Mesodermal cell (in vitro differentiated cells): ENCODE results near the gene CCDC110.

ENCODE experiments used
- H3K27ac ChIP-seq: 2 replicates; pipeline ENCODE4 v1.7.0; 2013; ENCODE audit warnings: mild to moderate bottlenecking, low read depth, low read length, moderate library complexity; ENCODE audit not compliant: severe bottlenecking
- H3K36me3 ChIP-seq: 2 replicates; pipeline ENCODE4 v1.7.1; 2013; ENCODE audit warnings: mild to moderate bottlenecking, low read length, moderate library complexity; ENCODE audit not compliant: control insufficient read depth, insufficient read depth
- H3K4me1 ChIP-seq: one replicate; pipeline ENCODE4 v1.7.1; 2013; ENCODE audit warnings: mild to moderate bottlenecking, low read length; ENCODE audit not compliant: insufficient read depth, control insufficient read depth, poor library complexity, severe bottlenecking
- H3K4me3 ChIP-seq: 2 replicates; pipeline ENCODE4 v1.7.0; 2013; ENCODE audit warnings: low read length, control low read depth, mild to moderate bottlenecking; ENCODE audit not compliant: insufficient read depth, poor library complexity, severe bottlenecking; ENCODE audit errors: extremely low read depth
- H3K9me3 ChIP-seq: 2 replicates; pipeline ENCODE4 v1.7.1; 2013; ENCODE audit warnings: mild to moderate bottlenecking, low read length, moderate library complexity; ENCODE audit not compliant: control insufficient read depth
- WGBS, 2 experiments: methylation state at CpG; one replicate each; pipeline ENCODE4 v1.1.5; 2013; ENCODE audit warnings: missing lambda C conversion rate in 2 of 2; ENCODE audit not compliant: insufficient coverage in 2 of 2; 5-methylcytosine and 5-hydroxymethylcytosine counted together

CCDC110 gene

DNA sequence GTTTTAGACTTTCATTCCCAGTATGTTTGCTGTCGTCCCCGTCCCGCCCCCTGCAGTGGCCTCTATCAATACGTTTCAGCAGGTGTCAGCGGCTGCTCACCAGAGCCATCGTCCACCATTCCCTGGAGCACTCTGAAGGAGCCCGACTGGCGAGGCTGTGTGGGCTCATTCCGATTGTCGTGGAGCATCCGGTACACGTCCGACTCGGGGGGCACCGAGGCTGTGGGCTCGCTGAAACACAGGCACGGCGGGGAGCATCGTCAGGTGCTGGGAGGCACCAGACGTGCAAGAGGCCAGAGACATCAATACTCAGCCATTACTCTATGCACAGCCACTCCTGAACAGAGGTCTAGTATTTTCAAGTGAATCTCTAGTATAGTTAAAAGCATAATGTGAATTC is 34.9 kb upstream of the CCDC110 start:
- Histone ChIP-seq H3K4me3 (no peak overlapping the region), H3K4me1 (no peaks in the 10 kb centered on the region), H3K27ac (no peak overlapping the region), H3K36me3 (peaks cover 29% of the 10 kb centered on the region), H3K9me3 (no peaks in the 10 kb centered on the region)
- 92% methylated on average over 13 to 18 of the region's 20 CpGs for WGBS, 2 experiments

DNA sequence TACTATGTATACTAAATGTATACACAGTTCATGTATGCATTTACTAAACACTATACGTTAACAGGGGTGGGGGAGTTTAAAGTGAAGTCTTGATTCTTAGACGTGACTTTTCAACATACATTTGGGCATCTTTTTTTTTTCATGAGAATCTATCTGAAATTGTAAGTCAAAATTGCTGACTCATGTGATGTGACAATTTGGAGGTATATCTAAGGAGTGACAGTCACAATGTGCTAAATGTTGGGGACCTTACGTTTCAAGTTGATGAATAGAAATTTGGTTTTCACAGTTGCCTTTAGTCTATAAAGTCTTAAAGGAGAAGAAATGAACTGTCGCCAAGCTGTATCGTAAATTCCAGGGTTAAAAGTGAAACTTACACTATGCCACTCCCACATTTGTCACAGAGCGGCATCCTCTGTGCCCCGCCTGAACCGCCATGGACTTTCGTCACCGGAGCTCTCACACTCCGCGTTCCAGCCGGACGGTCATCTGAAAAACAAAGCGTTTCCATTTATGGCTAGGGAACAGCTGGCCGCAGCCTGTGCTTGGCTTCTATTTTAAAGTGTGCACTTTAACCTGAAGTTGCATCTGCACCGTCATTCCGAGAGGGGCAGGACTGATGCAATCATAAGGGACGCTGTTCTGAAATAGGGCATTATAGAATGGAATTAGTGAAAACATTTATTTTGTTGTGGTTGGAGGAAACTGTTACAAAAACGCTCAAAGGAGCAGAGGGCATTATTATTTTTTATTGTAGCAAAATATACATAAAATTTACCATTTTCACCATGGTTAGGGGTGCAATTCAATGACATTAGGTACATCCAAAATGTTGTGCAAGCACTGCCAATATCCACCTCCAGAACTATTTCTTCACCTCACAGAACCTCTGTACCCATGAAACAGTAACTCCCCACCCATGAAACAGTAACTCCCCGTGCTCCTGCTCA is 32.8 kb upstream of the CCDC110 start:
- Histone ChIP-seq H3K27ac (no peak overlapping the region), H3K36me3 (peaks cover 34% of the 10 kb centered on the region), H3K9me3 (peaks cover 7% of the 10 kb centered on the region), H3K4me3 (no peak overlapping the region), H3K4me1 (no peaks in the 10 kb centered on the region)
- 93 to 96% methylated on average over 17 of the region's 21 CpGs for WGBS, 2 experiments

DNA sequence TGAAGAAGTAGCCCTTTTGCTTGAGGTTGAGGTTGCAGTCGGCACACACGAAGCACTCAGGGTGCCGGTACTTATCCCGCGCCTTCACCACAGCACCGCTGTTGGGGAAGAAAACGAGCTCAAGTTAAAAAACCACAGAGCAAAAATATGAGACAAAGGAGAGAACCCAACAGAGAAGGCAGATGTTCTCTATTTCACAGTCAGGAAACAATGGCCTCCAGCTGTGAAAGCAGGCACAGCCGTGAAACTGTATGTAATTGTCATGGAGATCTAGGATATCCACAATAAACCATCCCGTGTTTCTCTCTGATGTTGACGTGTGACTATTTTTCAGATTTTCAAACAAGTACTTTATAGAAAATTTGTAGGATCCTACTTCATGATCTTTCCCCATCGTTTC is 30.9 kb upstream of the CCDC110 start:
- Histone ChIP-seq H3K4me1 (no peaks in the 10 kb centered on the region), H3K4me3 (no peak overlapping the region), H3K36me3 (peaks cover 34% of the 10 kb centered on the region), H3K9me3 (peaks cover 7% of the 10 kb centered on the region), H3K27ac (no peak overlapping the region)
- WGBS, 2 experiments = 76 to 100% methylated on average over 1 to 11 of the region's 11 CpGs

DNA sequence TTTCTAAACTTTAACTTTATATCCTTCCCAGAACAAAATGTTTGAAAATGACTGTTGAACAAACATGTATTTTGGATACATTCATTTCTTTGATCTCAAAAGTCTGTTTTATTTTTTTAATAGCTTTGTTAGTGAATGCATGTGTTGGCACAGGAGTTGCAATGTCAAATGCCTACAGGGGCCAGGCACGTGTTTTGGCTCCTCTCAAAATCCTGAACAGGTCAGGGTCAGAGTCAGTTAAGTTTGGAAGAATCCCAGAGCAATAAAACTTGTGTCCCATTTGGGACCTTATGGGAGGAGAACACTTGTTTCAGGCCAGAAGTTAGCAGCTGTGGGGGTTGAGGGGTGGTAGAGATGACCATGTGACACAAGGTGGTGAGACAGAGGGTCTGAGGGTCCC is 29.0 kb upstream of the CCDC110 start:
- Histone ChIP-seq H3K27ac (no peak overlapping the region), H3K4me3 (no peak overlapping the region), H3K4me1 (no peaks in the 10 kb centered on the region), H3K36me3 (peaks cover 24% of the 10 kb centered on the region), H3K9me3 (peaks cover 7% of the 10 kb centered on the region)
- WGBS, 2 experiments = 100% methylated on average over 1 of the region's 1 CpG

DNA sequence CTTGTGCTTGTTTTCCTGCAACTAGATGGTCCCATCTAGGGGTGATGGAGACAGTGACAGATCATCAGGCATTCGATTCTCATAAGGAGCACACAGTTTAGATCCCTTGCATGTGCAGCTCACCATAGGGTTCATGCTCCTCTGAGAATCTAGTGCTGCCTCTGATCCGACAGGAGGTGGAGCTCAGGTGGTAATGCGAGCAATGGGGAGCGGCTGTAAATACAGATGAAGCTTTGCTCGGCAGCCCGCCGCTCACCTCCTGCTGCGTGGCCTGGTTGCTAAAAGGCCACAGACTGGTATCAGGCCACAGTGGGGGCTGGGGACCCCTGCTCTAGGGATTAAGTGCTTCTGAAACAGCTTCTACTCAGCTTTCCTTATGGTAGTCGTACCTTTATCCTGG is 28.5 kb upstream of the CCDC110 start:
- 85 to 95% methylated on average over 8 to 9 of the region's 9 CpGs for WGBS, 2 experiments
- H3K4me3 ChIP-seq = no peak overlapping the region
- H3K9me3 ChIP-seq = peaks cover 7% of the 10 kb centered on the region
- no peak overlapping the region for H3K27ac ChIP-seq
- H3K36me3 ChIP-seq = peaks cover 24% of the 10 kb centered on the region
- no peaks in the 10 kb centered on the region for H3K4me1 ChIP-seq

DNA sequence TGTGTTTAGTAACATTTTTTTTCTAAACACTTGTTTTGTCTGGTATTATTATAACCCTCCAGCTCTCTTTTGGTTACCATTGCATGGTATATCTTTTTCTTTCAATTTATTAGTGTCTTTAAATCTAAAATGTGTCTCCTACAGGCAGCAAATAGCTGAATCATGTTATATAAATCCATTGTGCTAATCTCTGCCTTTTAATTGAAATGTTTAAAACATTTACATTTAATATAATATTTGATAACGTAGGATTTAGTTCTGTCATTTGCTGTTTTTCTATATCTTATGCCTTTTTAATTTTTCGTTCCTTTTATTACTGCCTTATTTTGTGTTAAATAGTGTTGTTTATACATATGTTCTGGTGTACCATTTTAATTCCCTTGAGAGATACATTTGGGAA is 17.1 kb upstream of the CCDC110 start:
- Histone ChIP-seq H3K4me1 (no peaks in the 10 kb centered on the region), H3K4me3 (no peak overlapping the region), H3K9me3 (no peaks in the 10 kb centered on the region), H3K27ac (no peak overlapping the region), H3K36me3 (no peaks in the 10 kb centered on the region)
- WGBS, 2 experiments = no CpG with 5 or more reads among the region's 2 CpGs

DNA sequence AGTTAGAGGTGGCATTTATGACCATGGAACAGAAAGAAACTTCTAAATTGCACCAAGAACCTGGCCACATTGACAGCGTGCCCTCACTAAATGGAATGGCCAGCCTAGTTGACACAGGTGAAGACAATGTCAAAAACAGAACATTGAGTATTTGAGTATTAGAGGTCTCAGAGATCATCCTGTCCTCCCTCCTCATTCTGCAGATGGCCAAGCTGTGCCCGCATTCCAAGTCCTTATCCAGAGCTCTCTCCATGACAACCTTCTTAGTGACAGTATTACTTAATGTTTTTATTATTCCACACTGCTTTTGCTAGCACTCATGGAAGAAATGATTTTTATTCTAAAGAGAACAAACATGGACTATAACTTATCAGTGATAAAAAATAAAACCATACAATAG is 9.9 kb upstream of the CCDC110 start:
- H3K4me1 ChIP-seq = no peaks in the 10 kb centered on the region
- H3K4me3 ChIP-seq = no peak overlapping the region
- 83% methylated on average over 1 of the region's 2 CpGs; no CpG with 5 or more reads in 1 of the 2 experiments for WGBS, 2 experiments
- no peaks in the 10 kb centered on the region for H3K9me3 ChIP-seq
- H3K36me3 ChIP-seq = no peaks in the 10 kb centered on the region
- H3K27ac ChIP-seq = no peak overlapping the region

DNA sequence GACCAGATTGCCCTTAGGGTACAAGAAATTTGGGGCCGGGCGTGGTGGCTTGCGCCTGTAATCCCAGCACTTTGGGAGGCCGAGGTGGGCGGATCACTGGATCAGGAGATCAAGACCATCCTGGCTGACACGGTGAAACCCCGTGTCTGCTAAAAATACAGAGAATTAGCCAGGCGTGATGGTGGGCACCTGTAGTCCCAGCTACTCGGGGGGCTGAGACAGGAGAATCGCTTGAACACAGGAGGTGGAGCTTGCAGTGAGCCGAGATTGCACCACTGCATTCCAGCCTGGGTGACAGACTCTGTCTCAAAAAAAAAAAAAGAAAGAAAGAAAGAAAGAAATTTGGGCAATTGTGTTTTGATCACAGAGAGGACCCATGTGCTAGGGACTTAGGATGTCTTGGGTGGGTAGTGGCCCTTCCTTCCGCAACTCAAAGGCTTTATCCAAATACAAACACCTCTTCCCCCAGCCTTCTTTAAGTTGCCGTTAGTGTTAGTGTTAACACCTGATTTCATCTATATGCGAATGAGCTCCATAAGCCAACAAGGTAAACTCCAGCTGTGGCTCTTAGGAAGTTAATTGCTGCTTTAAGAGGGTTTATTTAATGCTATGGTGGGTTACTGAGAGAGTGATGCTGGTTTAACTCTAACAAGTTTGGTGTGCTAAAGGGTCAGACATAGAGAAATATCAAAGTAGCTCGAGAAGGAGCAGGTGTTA is 8.6 kb upstream of the CCDC110 start:
- Histone ChIP-seq H3K36me3 (no peaks in the 10 kb centered on the region), H3K27ac (no peak overlapping the region), H3K4me3 (no peak overlapping the region), H3K4me1 (no peaks in the 10 kb centered on the region), H3K9me3 (no peaks in the 10 kb centered on the region)
- WGBS, 2 experiments = 52 to 65% methylated on average over 12 of the region's 15 CpGs

DNA sequence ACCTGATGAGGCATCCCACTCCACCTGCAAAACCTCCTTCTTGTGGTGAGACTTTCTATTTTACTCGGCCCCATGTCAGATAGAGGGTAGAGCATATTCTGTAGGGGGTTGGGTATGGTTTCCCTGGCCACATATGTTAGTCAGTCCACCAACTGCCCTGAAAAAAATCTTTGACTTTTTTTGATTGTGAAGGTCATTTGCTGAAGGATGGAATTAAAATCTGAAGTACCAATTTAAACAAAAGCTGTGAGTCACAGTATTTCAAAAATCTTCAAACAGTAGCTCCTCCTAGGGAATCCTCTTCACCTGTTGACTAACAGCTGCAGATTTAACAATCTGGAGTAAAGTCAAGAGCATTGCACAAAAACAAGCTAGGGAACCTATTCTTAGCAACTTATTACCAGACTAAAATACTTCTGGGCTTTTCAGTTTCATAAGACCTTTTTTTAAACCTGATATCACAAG is 8.0 kb upstream of the CCDC110 start:
- no peak overlapping the region for H3K4me3 ChIP-seq
- no CpG with 5 or more reads among the region's 1 CpG for WGBS, 2 experiments
- H3K36me3 ChIP-seq = no peaks in the 10 kb centered on the region
- no peaks in the 10 kb centered on the region for H3K9me3 ChIP-seq
- no peaks in the 10 kb centered on the region for H3K4me1 ChIP-seq
- no peak overlapping the region for H3K27ac ChIP-seq

DNA sequence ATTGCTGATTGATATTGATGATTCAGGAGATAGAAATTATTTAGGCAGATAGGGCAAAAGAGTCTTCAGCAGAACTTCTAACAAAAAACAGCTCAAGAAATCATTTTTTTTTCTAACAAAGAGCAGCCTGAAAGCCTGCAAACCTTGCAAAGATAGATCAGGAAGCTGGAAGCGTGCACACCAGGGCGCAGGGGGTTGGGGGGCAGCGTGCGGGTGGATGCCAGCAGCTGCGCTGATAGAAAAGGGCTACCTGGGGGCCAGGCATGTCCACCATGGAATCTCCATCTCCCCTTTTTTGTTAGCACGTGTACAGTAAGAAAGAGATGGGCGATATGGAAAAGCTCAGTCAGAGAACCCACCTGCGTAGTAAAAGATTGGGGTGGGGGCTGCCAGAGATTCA is 1.7 kb upstream of the CCDC110 start:
- Histone ChIP-seq H3K27ac (no peak overlapping the region), H3K9me3 (no peaks in the 10 kb centered on the region), H3K36me3 (no peaks in the 10 kb centered on the region), H3K4me3 (no peak overlapping the region), H3K4me1 (no peaks in the 10 kb centered on the region)
- WGBS, 2 experiments = 91 to 94% methylated on average over 5 to 6 of the region's 8 CpGs
